Sigmoid colon (tissue), 4 donors: ENCODE results near the gene B4GALNT3.

Experiments
- EP300 ChIP-seq, 4 donors: sonication (generic); formaldehyde crosslinking; IDR thresholded peaks; one replicate each; pipeline ENCODE4 v1.6.1; 2017; ENCODE audit warnings: antibody characterized with exemption in 4 of 4
- POLR2A ChIP-seq, 2 donors: fragments of 450-650 bp; IDR thresholded peaks; one replicate each; pipeline ENCODE4 v1.6.1; 2016; ENCODE audit warnings: antibody characterized with exemption in 2 of 2, mild to moderate bottlenecking in 2 of 2, moderate library complexity in 2 of 2
- TF ChIP-seq, protein P1 (sequence below), 4 experiments: fragments of 450-650 bp in 3 of 4; fragments of 200-600 bp in 1 of 4; IDR thresholded peaks; one replicate each; pipeline ENCODE4 v1.5.1; 2016 to 2019; ENCODE audit warnings: antibody characterized with exemption in 4 of 4, mild to moderate bottlenecking in 3 of 4, moderate library complexity in 2 of 4

DNA sequence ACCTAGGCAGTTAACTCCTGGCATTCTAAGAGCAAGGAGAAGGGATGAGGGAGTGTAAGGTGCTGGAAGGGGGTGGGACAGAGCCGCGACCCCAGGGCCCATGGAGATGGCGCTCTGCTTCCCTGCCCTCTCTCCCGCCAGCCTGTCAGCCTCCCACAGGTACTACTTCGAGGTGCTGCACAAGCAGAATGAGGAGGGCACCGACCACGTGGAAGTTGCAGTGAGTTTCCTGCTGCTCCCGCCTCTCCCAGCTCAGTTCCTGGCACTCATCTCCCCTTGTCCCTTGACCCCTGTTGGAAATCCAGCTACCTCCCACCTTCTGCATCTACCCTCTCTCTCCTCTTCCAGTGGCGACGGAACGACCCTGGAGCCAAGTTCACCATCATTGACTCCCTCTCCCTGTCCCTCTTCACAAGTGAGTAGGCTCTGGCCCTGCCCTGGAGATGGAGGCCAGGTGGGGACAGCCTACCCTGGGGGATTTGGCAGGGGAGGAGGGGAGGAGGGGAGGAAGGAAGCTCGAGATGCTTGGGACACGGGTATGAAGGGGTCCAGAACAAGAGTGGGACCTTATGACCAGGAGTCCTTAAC lies 88.2 kb downstream of the B4GALNT3 start:
- TF ChIP-seq, protein P1, sequence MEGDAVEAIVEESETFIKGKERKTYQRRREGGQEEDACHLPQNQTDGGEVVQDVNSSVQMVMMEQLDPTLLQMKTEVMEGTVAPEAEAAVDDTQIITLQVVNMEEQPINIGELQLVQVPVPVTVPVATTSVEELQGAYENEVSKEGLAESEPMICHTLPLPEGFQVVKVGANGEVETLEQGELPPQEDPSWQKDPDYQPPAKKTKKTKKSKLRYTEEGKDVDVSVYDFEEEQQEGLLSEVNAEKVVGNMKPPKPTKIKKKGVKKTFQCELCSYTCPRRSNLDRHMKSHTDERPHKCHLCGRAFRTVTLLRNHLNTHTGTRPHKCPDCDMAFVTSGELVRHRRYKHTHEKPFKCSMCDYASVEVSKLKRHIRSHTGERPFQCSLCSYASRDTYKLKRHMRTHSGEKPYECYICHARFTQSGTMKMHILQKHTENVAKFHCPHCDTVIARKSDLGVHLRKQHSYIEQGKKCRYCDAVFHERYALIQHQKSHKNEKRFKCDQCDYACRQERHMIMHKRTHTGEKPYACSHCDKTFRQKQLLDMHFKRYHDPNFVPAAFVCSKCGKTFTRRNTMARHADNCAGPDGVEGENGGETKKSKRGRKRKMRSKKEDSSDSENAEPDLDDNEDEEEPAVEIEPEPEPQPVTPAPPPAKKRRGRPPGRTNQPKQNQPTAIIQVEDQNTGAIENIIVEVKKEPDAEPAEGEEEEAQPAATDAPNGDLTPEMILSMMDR (IDR thresholded peaks at IDR 0.05) = no peak
- TF ChIP-seq EP300 (IDR thresholded peaks at IDR 0.05) = no peak
- no peak for TF ChIP-seq POLR2A (IDR thresholded peaks at IDR 0.05)
